Measurements from ENCODE around the gene OSMR. TPM values are rescaled to one million over a fixed set of nuclear protein-coding genes. Genes with fewer than 3 reads are reported as not detected.

Gene OSMR
- total RNA-seq, 1 experiment from 2014 or later, result 28.1 TPM

DNA sequence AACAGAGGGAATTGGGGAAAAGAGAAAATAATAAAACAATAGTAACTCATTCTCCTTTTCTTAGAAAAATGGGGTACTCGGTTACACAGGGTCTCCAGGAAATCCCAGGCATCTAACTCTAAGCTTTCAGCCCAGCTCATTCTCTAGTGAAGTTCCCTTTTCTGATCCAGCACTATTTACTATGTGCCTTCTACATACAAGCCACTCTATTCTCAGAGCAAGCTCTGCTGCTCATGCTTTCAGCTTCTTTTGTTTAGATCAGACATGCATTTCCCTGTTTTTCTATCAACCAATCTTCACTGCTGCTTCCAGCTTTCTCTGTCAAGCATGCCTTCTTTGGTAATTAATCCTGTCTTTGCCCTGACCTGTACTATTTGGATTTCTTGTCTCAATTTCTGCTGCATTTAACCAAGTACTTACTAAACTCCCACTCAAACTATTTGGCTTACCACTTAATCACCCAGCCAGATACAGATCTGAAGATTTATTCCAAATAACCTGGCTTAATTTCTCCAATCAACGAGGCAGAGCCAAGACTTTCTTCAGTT is 25.3 kb downstream of the OSMR start:
- no peak for DNase-seq (ENCODE audit: low read depth)

DNA sequence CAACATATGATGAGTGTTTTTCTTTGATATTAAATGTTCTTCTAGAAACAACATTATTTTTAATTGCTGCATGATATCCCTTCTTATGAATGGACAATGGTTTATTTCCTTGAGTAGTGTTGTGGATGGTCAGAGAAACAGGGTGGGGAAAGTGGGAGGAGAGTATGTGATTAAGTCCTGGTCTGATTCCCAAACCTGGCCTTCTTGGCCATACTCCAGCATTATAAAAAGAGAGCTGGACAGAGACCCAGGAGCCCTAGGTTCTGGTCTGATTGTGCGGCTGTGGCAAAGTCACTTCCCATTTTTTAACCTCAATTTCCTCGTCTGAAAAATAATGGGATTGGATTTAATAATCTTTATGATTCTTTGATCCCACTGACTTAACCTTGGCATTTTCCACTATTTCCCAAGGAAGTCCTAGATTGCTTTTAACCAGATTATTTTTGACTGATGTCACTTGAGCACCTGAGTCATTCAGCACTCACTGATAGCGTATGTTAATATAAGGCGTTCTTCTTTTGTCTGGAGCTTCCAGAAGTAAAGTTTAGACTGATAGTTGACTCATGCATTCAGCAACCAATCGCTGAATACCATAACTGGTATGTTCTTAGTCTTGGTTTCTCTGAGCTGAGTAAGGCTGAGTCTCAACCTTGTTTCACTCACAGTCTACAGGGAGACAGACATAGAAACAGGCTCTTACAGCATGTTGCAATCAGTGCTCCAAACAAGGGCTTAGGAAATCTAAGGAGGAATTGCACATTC is 26.2 kb downstream of the OSMR start:
- DNase-seq (ENCODE audit: low read depth), result peak; percentile 98

DNA sequence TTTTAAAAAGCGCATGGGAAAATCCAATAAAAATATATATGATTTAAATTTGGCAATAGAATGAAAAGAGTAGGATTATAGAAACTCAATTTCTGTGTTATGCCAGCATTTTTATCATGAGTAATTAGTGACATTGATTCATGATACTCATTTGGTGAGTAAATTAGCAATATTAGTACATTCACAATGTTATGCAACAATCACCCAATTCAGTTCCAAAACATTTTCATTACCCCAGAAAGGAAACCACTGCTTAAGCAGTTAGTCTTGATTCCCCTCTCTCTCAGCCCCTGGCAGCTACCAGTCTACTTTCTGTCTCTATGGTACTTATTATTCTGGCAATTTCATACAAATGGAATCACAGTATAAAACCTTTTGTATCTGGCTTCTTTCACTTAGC is 27.0 kb downstream of the OSMR start:
- no peak for DNase-seq (ENCODE audit: low read depth)

DNA sequence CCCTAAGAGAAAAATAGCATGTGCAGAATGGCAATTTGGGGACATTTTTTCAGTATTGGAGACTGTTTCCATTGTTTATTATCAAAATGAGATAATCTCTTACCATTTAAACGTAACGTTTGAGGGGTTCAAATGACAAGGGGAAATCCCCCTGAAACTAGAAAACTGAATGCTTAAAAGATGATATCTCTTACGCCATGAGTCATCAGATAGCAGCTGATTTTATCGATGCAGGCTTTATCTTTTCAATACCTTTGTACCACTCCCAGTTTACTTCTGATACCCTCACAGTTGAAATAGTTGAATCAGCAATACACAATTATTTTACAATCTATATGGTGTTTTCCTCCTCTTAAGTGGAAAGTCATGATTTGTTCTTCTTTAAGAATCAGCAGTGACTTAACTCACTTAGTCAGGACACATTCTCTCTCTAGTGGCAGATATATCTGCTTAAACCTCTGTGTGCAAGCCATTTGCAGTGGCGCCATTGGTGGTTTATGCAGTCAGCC is 29.2 kb downstream of the OSMR start:
- DNase-seq (ENCODE audit: low read depth), result no peak

DNA sequence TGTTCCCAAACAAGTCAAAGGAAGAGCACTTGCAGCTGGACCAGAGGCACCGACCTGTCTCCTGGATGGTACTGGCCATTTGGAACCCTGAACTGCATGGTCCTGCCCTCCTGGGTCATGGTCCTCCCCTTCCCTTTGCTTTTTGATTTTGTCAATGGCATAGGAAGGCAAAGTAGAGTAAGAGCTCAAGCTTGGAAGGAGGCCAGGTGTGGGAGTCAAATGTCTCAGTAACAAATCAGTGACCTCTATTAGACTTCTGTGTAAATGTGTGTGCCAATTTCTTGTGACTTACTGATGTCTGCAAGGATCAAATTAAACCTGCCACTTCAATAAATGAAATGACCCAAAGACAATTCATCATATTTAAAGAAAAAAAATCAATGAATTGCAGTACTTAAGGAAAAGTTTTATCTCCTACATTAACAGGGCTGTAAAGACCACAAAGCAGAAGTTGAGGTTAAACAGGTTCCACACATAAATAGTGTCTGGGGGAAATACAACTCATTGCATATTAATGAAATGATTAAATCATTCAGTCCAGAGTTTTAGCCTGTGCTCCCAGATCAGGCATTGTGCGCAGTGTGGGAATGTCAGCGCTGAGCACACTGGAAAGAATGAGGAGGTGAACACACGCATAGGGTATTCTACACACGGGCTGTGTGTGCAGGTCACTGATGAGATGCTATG is 32.7 kb downstream of the OSMR start:
- no peak for DNase-seq (ENCODE audit: low read depth)

DNA sequence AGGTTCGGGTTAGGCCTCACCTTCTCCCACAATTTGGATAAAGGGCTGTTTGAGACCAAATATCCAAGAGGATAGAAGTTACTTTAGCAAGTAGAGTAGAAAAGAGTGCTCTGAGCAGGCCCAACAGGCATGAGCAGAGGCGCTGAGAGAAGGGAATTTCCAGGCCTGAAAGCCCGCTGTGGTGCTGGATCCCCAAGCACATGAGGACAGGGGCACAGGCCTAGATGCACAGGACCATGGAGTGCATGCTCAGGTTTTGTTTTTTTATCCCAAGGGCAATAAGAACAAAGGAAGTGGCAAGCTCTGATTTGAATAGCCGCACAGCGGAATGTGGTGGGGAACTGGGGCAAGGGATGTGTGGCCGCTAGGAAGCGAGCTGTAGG is 33.3 kb downstream of the OSMR start:
- no peak for DNase-seq (ENCODE audit: low read depth)

DNA sequence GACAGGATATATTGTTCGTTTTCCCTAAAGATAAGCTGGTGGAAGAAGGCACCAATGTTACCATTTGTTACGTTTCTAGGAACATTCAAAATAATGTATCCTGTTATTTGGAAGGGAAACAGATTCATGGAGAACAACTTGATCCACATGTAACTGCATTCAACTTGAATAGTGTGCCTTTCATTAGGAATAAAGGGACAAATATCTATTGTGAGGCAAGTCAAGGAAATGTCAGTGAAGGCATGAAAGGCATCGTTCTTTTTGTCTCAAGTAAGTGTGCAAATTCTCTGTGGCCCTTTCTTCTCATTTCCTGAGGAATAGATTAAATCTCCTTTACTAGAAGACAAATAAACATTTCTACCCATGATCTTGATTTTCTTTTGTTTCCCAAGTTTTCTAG is 38.0 kb downstream of the OSMR start:
- no peak for DNase-seq (ENCODE audit: low read depth)

DNA sequence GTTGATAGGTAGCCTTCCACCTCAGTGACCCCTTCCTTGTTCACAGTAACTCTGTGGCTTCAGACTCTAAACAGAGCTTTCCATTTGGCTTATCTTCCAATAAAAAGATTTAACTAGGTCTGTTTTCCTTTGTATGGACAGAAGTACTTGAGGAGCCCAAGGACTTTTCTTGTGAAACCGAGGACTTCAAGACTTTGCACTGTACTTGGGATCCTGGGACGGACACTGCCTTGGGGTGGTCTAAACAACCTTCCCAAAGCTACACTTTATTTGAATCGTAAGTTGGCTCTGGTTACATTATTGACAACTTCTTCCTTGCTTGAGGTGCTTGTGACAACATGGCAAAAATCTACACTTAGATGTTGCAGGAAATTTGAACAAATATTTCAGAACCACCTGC is 39.4 kb downstream of the OSMR start:
- DNase-seq (ENCODE audit: low read depth), result no peak

DNA sequence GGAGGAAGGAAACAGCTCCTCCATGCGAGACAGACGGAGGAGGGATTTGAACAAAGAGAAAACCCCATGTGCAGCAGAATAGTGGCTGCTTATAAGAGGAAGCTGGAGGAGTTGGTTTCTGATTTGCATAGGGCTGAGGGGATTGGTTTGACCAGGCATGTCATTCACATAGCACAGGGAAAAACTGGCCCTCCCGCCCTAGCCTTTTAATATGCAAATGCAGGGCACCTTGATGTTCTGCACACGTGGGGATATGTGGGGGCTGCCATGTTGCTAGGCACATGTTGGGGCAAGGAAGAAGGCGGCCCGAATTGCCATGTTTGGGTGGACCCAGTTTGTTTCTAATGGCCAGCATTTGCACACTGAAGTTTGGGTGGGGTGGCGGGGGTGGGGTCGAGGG is 42.2 kb downstream of the OSMR start:
- no peak for DNase-seq (ENCODE audit: low read depth)

DNA sequence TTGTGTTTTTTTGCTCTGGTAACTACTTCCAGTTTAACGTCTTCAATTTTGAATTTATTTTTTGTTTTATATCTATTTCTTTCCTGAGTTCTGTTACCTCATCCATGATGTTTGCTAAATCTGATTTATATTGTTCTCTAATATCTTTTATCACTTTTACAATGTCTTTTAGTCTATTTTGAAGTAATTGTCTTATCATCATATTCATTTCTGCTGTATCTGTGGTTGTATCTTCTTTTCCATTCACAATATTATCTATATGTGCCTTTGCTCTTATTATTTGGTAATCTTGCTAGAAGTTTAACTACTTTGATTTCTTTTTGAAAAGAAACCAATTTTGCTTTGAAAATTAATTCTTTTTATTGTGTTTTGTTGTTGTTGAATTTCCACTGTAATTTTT is 43.6 kb downstream of the OSMR start:
- no peak for DNase-seq (ENCODE audit: low read depth)

DNA sequence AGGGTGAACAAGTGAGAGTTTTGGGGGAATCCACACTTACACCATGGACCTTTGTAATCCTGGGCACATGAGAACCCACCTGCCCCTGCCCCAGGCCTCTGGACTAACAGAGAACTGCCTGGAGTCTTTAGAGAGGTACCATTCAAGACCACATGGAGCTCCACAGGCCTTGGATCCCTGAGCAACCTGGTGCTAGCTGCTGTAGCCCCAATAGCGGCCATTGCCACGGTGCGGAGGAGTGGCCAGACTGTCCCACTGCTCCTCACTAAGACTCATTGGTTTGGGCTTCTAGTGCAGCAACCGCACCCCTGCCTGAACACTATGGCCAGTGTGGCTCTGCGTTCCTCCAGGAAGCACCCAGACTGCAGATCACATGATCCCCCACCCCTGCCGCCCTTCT is 45.8 kb downstream of the OSMR start:
- DNase-seq (ENCODE audit: low read depth), result no peak

DNA sequence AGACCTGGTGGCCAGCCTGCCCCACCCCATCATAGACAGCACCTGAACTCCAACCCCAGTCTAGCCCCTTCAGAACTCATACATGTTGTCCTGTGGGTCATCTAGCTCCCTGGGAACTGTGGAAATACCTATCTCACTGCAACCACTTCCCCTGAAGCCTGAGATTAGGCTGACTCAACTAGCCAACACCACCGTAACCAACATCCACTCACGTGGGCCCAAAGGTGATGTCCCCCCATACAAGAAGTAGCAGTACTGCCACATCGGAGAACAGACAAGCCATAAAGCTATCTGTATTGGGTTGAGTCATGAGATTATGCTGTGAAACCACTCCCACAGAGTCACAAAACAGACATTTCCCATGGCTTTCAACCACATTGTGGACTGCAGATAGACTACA is 46.6 kb downstream of the OSMR start:
- DNase-seq (ENCODE audit: low read depth), result no peak

DNA sequence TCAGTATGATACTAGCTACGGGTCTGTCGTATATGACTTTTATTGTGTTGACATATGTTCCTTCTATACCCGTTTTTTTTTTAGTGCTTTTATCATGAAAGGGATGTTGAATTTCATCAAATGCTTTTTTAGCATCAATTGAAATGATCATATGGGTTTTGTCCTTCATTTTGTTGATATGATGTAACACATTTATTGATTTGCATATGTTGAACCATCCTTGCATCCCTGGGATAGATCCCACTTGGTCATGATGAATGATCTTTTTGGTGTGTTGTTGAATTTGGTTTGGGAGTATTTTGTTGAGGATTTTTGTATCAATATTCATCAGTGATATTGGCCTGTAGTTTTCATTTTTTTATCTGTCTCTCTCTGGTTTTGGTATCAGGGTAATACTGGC is 50.9 kb downstream of the OSMR start:
- no peak for DNase-seq (ENCODE audit: low read depth)

DNA sequence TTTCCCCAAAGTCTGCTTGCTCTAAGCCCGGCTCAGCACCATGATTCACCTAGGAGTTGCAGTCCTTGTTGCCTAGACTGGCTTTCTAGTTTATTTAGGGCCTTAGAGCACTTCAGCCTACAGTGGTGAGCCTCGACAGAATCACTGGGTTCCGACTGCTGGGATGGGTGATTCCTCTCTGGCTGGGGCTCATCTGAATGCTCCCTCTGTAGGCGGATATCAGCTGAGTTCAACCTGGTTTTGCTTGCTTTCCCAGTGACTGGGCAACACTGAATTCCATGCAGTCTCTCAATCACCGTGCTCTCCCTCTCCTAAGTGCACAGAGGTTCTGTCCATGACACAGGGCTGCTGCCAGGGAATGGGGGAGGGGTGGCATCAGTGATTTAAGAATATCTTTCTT is 54.1 kb downstream of the OSMR start:
- no peak for DNase-seq (ENCODE audit: low read depth)

DNA sequence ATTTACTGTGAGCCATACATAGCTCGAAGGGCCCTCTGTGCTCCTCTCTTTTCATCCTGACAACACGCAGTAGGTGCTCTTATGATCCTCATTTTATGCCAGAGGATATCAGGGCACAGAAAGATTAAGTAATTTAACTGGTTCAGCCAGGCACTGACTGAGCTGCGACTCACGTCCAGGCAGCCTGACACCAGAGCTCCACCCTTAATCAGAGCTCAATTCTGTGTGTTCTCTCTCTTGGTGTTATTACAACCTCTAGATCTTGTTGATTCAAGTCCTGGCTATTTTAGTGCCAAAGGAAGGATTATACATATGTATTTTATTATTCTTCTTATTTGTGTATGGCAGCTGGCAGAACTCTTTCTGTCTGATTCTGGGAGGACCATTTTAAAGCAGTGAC is 59.7 kb downstream of the OSMR start:
- DNase-seq (ENCODE audit: low read depth), result peak; percentile 40

DNA sequence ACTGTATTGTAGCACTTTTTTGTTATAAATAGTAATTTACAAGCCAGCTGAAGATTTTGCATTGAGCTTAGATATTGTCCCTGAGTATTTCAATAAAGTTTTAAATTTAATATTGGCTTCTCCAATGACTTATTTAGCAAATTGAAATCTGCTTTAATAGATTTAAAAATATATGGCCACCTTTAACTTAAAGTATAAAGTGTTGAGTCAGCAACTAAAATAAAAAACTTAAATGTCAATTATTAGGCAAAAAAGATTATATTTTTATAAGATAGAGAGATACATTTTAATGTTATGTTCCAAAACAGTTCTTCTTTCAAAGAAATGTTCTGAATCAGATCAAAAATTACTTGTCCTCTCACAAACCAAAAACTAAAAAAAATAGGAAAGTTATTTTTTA is 60.7 kb downstream of the OSMR start:
- no peak for DNase-seq (ENCODE audit: low read depth)

DNA sequence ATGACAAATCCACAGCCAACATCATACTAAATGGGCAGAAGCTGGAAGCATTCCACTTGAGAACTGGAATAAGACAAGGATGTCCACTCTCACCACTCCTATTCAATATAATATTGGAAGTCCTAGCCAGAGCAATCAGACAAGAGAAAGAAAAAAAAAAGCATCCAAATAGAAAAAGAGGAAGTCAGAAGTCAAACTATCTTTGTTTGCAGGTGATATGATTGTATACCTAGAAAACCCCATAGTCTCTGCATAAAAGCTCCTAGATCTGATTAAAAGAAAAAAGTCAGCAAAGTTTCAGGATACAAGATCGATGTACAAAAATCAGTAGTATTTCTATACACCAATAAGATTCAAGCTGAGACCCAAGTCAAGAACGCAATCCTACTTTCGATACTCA is 66.1 kb downstream of the OSMR start:
- no peak for DNase-seq (ENCODE audit: low read depth)

DNA sequence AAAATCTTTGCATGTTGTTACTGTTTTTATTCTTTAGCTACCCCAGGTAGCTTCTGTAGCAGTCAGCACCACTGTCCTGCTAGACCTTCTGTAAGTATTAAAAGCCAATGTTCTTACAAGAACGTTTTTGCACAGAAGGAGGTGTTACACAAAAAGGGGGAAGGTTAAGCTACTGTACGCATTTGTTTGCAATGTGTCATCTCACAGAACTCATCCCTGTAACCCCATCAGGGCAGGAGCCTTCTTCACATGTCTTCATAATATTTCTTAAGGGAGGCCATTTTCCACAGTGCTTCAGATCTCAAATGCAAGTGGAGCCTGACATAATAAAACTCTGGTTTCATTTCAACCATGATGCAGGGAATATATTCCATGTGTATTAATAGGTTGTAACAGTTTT is 67.9 kb downstream of the OSMR start:
- no peak for DNase-seq (ENCODE audit: low read depth)

DNA sequence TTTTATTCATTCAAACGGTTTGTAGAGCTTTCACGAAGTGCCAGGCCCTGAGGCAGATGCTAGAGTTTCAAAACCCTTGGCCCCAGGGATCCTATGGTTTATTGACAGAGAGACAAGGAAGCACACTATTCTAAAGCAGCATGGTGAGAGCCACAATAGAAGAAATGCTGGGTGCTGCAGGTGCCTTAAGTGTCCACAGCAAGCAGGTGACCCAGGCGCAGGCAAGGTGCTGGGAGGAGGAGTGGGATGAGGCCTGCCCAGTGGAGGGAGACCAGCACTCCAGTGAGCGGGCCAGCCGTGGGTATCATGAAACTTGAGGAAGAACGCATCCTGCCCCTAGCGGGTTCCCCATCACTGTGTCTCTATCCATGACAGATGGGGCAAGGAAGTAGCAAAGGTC is 71.0 kb downstream of the OSMR start:
- DNase-seq (ENCODE audit: low read depth), result no peak

DNA sequence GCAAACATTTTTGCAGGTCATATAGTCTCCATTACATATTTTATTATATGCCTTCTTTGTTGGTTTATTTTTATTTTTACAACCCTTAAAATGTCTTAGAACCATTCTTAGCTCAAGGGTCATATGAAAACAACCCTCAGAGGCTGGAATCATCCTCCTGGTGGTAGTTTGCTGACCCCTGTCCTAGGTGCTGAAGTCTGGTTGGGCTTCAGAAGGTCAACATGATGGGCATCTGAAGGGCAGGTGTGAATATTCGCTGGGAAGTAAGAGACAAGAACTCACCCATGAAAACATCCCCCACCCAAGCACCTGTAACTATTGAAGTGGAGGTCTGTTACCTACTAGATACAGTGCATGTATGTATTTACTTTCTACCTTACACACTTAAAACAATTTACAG is 75.4 kb downstream of the OSMR start:
- no peak for DNase-seq (ENCODE audit: low read depth)

DNA sequence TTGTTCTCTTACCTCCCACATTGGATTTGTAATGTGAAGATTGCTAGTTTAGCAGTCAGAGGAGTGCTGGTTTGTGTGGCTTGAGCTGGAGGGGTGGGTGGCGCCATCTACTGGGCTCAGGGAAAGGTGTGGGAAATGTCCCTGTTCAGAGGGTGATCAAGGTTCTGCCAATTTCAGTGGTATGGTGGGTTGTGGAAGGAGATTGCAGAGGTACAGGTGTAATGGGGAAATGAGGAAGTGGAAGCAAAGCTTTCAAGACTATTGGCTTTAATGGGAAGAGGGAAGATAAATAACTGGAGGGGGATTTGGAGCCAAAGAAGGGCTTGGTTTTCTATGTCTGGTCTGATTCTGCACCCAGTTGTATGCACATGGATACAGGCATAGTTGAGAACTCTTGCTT is 76.4 kb downstream of the OSMR start:
- DNase-seq (ENCODE audit: low read depth), result peak; percentile 47

DNA sequence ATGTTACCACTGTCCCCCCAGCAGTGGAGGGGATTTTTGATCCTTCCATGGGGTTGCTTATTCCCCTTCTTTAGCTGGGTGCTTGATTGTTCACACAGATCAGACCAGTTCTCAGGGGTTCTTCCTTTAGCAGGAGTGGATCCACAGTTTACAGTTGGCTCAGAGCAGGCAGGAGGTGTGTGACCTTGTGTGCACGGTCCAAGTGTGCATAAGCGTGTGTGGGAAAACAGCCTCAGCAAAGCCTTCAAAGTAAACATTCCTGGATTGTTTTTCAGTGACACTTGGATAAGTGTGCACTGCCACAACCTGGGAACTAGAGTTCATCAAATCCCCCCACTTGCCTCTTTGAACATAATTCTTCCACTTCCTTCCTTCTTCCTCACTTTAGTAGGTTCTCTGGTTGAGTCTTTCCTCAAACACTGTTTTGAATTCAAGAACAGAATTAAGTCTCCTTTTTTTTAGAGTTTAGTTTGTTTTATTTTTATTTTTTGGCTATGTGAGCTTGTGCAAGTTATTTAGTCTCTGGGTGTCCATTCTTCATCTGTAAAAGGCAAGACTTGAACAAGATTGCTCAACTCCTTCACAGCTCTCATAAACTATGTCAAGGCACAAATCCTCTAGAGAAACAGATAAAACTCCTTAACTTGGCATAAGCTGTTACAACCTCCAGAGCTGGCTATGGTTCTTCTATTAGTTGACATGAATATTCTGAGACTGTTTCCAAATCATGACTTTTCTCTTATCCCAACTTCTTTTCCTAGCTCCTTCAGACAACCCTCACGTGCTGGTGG is 78.0 kb downstream of the OSMR start:
- no peak for DNase-seq (ENCODE audit: low read depth)

Data from LHCN-M2 (cell line).